Erythroblast (primary cell): Measurements from ENCODE around the gene LRRC39.

Source experiments
- GATA1 ChIP-seq: IDR thresholded peaks from 2 replicates; pipeline ENCODE4 v1.6.1; 2011; ENCODE audit warnings: low read depth, mild to moderate bottlenecking, control low read depth, low read length, moderate library complexity
- POLR2A ChIP-seq: IDR thresholded peaks from 2 replicates; pipeline ENCODE4 v1.6.1; 2011; ENCODE audit warnings: mild to moderate bottlenecking, low read length

DNA sequence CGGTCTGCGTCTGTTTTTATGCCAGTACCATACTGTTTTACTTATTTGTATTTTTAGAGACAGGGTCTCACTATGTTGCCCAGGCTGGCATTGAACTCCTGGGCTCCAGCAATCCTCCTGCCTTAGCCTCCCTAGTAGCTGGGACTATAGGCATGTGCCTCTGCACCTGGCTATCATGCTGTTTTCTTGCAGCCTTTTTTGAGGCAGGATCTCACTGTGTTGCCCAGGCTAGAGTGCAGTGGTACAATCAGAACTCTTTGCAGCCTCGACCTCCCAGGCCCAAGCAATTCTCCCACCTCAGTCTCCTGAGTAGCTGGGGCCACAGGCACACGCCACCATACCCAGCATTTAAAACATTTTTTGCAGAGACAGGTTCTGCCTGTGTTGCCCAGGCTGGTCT is 5.3 kb upstream of the LRRC39 start:
- no peak for TF ChIP-seq POLR2A
- no peak for TF ChIP-seq GATA1
